DOHH2 (cell line): Measurements from ENCODE around the gene ALPG.

Experiments used
- EZH2phosphoT487 ChIP-seq: fragments of 200-600 bp; sonication (generic); IDR thresholded peaks from 2 replicates; pipeline ENCODE4 v1.6.1; 2017; ENCODE audit warnings: borderline replicate concordance, mild to moderate bottlenecking, antibody characterized with exemption, low read length, moderate library complexity, mixed read lengths
- TF ChIP-seq, protein P1 (sequence below): fragments of 200-600 bp; sonication (generic); IDR thresholded peaks from one replicate; pipeline ENCODE4 v1.5.1; 2014; ENCODE audit warnings: antibody characterized with exemption, mild to moderate bottlenecking, low read depth, low read length; ENCODE audit not compliant: poor library complexity, severe bottlenecking

DNA sequence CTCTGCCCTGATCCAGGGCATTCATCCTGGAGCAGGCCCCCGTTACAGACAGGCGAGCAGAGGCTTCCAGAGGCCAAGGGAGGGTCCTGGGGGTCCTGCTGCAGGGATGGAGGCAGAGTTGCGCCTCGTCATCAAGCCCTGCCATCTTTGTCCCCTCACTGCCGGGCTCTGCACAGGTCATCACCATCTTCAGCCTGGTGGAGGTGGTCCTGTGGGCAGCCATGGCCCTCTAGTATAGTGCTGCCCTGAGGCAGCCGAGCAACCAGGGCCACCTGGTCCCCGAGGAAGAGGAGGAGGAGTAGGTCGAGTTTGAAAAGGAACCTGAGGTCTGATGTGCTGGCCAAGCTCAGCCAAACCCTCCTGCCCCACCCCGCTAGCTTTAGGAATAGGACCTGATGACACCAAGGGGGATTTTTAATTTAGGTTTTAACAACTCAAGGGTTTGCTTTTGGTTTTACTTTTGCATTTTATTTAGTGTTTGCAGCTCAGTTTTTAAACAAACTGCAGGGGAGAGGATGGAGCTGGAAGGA is 40.5 kb downstream of the ALPG start:
- TF ChIP-seq, protein P1, sequence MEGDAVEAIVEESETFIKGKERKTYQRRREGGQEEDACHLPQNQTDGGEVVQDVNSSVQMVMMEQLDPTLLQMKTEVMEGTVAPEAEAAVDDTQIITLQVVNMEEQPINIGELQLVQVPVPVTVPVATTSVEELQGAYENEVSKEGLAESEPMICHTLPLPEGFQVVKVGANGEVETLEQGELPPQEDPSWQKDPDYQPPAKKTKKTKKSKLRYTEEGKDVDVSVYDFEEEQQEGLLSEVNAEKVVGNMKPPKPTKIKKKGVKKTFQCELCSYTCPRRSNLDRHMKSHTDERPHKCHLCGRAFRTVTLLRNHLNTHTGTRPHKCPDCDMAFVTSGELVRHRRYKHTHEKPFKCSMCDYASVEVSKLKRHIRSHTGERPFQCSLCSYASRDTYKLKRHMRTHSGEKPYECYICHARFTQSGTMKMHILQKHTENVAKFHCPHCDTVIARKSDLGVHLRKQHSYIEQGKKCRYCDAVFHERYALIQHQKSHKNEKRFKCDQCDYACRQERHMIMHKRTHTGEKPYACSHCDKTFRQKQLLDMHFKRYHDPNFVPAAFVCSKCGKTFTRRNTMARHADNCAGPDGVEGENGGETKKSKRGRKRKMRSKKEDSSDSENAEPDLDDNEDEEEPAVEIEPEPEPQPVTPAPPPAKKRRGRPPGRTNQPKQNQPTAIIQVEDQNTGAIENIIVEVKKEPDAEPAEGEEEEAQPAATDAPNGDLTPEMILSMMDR: no peak
- no peak for TF ChIP-seq EZH2phosphoT487
